HG03139 (cell line): ENCODE results near the gene CFTR.

Experiments used
- ATAC-seq: cut with Tn5 transposase; IDR thresholded peaks from one replicate; pipeline ENCODE4 v1.9.1; 2021; ENCODE audit not compliant: unreplicated experiment

CFTR gene

DNA sequence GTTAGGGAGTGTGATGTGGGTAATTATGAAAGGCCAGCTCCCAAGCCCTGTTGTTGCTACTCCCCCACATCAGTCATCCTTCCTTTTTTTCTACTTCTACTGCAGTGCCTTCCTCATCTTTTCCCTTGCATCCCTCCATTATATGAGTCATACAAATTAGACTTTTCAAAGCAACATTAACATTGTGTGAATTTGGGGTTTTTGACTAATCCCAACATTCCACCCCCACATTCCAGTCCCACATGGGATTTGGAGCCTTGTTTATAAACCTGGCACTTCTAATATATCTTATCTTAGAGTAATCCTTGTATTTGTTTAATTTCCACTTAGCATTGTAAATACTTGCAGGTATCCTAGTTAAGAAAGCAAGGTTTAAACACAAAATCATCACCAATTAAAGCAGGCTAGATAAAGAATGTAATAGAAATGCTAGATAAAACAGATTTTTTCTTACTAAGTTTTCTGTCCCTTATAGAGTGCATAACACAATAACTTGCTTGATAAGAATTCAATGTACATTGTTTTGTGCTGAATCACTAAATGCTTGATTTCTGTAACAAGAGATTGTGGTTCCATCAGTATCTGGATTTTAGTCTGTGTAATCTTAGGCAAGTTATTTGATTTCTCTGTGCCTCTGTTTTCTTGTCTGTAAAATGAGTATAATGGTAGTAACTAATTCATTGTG, 165.8 kb downstream of the CFTR start:
- no peak for ATAC-seq

DNA sequence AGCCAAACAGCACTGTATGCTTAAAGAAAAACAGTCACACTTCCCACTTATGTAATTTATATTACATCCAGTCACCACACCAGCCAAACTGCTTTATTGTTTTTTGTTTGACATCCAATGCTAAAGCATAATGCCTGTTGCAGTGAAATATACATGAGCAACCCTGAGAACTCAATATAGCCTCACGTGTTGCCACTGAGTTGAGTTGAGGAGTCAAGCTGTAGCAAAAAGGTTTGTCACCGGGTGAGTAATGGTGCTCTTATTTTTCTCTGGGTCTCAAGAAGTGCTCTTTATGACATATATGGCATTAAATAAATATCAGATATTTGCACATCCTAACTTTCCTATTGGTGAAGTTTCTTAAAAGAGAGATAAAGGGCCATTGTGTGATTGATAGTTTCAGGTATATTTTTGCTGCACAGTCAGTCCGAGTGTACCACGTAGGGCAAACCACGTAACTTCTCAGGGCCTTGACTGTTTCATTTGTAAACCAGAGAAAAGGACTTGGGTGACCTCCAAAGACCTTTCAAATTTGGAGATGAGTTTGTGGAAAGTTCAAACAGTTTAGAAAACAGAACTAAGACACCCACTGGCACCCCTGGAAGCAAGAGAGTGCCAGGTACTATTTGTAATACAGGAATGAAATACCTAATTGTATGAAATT, 168.5 kb downstream of the CFTR start:
- ATAC-seq = no peak

DNA sequence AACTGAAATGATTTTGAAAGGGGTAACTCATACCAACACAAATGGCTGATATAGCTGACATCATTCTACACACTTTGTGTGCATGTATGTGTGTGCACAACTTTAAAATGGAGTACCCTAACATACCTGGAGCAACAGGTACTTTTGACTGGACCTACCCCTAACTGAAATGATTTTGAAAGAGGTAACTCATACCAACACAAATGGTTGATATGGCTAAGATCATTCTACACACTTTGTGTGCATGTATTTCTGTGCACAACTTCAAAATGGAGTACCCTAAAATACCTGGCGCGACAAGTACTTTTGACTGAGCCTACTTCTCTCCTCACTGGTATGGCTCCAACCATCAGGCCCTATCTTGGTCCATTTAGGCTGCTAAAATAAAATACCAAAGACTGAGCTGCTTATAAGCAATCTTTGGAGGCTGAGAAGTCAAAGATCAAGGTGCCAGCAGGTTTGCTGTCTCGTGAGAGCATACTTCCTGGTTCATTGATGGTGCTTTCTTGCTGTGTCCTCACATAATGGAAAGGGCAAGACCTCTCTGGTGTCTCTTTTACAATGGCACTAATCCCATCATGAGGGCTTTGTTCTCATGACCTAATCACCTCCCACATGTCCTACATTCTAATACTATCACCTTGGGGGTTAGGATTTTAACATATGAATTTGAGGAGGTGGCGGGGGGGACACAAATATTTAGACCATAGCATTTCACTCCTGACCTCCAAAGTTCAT, 173.3 kb downstream of the CFTR start:
- ATAC-seq = no peak

DNA sequence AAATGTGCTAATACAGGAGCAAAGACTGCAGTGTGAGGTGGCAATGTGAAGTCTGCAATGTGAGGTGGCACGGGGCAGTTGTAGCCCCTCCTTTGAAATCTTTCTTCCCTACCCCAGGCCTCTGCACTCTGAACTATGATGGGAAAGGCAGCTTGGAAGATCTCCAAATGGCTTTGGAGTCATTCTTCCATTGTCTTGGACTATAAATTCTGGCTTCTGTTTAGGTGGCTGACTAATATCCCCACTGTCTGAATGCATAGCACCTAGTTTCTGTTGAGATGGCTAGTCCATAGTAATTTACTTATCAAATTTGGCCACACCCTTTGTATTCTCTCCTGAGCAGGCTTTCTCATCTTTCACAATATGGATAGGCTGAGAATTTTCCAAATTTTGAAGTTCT, 175.0 kb downstream of the CFTR start:
- ATAC-seq = no peak

DNA sequence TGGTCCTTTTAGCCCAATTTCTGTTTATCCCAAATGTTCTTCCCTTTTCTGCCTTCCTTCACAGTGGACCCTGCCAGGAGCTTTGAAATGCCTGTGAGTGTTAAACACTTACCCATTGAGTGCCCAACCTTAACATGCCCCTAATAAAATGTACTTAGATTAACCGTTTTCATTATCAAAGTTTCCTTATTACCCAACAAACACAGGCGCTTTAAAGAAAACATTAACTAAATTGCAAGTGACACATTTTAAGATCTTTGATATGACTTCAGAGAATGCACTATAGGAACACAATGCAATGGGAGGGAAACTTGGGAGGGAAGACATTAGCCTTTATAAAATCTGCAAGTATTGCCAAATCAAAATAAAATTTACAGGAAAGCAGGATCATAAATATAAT, 177.0 kb downstream of the CFTR start:
- ATAC-seq = no peak

DNA sequence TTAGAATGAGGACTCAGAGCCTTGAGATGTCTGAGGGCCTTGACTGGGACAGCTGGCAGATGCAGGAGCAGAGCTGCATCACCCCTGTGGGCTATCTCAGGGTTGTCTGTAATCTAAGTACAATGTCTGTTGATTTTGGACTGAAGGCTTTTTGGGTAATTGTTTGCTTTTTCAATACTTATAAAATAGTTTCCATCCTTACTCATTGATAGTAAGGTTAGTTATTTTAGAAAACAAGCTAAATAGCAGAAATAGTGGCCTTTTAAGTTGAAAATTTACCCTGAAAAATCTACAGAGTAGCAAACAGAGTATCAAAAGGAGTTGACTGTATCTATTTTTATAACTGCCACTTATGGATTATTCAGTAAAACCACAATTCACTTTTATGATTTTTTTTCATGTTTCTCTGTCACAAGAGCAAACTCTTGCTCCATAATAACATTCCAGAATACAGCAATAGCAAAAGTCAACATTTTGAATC, 179.7 kb downstream of the CFTR start:
- no peak for ATAC-seq

DNA sequence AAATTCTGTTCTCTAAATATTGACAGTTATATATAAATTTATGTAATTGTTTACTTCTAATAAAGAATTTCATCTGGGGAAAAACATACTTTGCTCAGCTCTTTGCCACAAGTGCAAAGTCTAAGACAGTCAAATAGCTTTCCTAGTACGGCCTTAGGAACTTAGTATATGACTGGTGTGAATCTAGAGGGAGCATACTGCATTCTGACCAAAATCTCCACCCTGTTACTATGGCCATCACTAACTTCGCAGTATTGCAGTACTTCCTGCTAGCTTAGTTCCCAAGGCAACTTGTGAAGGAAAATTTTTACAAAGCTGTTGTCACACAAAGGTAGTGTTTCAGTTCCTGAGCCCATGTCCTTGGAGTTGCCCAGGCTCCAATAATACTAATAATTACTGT, 181.5 kb downstream of the CFTR start:
- no peak for ATAC-seq

DNA sequence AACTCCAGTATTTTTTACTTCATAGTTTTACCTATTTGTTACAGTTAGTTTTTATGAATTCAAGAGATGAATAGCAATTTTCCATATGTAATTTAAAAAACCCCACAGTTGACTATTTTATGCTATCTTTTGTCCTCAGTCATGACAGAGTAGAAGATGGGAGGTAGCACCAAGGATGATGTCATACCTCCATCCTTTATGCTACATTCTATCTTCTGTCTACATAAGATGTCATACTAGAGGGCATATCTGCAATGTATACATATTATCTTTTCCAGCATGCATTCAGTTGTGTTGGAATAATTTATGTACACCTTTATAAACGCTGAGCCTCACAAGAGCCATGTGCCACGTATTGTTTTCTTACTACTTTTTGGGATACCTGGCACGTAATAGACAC, 184.2 kb downstream of the CFTR start:
- no peak for ATAC-seq

DNA sequence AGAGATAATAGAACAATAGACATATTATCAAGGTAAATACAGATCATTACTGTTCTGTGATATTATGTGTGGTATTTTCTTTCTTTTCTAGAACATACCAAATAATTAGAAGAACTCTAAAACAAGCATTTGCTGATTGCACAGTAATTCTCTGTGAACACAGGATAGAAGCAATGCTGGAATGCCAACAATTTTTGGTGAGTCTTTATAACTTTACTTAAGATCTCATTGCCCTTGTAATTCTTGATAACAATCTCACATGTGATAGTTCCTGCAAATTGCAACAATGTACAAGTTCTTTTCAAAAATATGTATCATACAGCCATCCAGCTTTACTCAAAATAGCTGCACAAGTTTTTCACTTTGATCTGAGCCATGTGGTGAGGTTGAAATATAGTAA, 185.5 kb downstream of the CFTR start:
- ATAC-seq = no peak

DNA sequence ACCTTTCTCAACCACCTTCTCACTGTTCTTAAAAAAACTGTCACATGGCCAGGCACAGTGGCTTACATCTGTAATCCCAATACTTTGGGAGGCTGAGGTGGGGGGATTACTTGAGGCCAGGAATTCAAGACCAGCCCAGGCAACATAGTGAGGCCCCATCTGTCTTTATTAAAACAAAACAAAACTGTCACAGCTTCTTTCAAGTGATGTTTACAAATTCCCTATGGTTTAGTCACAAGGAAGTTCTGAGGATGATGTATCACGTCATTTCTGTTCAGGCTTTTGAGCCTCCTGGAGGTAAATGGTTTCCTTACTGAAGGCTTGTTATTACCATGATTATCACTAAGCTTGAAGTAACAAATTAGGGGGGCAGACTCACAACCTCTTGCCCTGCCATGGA, 186.2 kb downstream of the CFTR start:
- no peak for ATAC-seq

DNA sequence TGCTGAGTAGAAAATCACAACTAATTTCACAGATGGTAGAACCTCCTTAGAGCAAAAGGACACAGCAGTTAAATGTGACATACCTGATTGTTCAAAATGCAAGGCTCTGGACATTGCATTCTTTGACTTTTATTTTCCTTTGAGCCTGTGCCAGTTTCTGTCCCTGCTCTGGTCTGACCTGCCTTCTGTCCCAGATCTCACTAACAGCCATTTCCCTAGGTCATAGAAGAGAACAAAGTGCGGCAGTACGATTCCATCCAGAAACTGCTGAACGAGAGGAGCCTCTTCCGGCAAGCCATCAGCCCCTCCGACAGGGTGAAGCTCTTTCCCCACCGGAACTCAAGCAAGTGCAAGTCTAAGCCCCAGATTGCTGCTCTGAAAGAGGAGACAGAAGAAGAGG, 186.9 kb downstream of the CFTR start:
- ATAC-seq = no peak

DNA sequence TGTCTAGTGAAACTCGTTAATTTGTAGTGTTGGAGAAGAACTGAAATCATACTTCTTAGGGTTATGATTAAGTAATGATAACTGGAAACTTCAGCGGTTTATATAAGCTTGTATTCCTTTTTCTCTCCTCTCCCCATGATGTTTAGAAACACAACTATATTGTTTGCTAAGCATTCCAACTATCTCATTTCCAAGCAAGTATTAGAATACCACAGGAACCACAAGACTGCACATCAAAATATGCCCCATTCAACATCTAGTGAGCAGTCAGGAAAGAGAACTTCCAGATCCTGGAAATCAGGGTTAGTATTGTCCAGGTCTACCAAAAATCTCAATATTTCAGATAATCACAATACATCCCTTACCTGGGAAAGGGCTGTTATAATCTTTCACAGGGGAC, 187.6 kb downstream of the CFTR start:
- ATAC-seq = no peak

DNA sequence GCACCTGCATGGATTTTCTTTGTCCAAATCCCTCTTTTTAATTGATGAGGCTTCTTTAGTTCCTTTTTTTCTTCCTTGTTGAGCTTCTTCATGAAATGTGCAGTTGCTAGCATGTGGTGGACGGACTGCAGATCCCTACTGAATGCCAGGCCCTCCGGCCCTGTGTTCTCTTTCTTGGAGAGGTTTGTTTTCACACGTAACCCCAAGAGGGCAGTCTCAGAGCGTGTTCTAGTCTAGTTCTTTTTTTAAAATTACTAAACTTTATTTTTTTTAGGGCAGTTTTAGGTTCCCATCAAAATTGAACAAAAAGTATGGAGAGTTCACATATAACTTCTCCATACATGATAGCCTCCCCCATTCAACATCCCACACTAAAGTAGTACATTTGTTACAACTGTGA, 190.0 kb downstream of the CFTR start:
- no peak for ATAC-seq

DNA sequence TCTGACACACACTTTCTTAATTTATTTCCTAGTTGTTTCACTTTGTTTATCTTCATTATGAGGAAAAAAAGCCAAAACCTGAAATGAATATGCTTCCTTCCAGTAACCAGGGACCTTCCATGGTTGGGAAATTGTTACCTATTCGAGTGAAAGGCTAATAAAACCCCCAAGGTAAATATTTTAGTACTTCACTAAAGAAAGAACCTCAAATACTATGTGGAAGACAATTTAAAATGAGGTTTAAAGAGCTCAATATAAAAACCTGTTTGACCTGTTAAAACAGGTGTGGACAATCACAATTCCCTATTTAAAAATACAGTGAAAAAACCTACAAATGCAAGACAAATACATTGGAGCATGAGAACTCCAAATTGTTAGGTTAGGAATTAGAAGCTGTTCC, 192.6 kb downstream of the CFTR start:
- no peak for ATAC-seq

DNA sequence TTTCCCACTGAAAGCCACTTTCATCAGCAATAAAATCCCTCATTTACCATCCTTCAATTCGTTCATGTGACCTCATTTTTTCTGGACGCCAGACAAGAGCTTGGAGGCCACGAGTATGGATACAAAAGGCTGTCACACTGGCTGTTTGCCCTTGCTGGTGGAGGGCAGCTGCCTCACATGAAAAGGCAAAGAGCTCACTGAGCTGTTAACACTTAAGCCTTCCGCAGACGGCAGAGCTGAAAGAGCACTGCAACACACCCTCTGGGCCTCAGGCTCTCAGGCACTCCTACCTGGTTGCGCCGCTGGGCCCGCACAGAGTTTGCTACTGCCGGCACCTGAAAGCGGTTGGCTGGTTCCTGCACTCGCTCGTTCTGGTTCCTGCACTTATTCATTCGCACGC, 193.5 kb downstream of the CFTR start:
- ATAC-seq = no peak

DNA sequence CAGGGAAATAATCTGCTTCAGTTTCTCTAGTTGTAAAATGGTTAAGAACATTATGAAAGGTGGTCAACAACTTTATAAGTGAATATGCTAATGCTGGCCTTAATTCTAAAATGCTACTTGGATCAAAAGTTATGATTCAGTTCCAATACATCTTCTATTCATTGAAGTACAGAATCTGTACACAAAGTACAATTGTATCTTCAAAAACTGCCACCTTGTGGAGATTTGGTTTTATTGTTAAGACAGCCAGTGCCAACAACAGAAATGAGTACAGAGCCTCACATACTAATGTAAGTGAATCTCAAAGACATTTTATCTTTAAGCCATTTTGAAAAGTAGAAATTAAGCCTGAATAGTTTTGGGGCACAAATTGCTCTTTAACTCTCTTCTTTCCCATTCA, 194.0 kb downstream of the CFTR start:
- no peak for ATAC-seq

DNA sequence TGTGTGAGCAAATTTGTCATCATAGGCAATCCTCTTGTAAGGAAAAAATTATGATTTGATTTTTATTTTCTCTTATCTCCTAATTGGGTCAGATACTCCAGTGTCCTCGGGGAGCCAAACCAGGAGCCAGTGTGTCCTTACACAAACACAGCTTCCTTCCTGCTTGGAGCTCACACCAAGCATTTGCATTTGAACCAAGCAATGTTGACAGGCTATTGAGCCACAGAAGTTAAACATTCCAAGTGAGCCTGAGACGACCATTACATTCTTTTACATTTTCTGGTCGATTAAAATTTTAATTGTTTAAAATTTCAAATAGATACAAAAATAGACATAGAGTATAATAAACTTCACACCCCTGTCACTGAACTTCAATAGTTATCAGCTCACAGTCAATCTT, 194.8 kb downstream of the CFTR start:
- no peak for ATAC-seq

DNA sequence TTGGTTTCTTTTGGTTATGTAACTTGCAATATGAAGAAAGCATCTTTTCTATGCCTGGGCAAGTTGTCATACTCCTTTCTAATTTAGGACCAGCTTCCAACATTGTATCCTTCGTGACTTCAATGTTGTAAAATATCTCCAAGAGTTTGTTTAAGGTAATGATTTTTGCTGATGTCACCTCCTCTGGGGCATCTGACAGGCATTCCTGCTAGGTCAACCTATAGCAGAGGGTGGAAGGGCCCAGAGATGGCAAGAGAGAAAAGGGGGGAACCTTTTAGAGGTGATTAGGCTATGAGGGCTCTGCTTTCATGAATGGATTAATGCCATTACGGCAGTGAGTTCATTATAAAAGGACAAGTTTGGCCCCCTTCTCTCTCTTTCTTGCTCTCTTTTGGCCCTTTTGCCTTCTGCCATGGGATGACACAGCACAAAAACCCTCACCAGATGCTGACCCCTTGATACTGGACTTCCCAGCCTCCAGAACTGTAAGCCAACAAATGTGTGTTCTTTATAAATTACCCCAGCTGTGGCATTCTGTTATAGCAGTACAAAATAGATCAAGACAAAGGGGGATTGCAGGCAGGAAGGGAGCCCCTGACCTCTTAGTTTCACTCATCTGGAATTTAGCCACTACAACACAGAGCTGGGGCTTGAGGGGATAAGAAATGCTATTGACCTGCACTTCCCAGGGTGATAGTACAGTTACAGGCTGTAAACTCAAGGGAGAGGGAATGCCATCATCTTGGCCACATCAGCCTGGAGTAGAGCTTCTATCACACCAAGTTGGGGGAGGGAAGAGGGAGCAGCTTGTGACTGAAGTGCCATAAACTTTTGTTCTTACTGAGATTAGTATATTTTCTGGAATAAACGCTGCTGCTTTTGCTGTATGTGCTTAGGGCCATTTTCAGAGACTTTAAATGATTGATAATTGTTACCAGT, 195.9 kb downstream of the CFTR start:
- no peak for ATAC-seq

DNA sequence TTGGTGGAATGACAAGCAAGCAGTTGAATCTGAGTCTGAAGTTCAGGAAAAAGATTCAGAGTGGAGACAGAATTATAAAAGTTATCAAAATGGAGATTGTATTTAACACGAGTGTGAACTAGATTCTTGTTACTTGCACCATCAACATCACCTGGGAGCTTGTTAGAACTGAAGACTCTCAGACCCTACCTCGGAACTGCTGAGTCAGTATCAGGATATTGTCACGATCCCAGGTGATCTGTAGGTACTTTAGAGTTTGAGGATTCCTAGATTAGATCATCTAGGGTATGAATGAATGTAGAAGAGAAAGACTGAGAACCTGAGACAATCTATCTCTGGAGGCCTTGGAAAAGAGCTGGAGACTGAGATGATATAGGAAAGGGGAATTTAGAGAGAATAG, 199.3 kb downstream of the CFTR start:
- no peak for ATAC-seq

DNA sequence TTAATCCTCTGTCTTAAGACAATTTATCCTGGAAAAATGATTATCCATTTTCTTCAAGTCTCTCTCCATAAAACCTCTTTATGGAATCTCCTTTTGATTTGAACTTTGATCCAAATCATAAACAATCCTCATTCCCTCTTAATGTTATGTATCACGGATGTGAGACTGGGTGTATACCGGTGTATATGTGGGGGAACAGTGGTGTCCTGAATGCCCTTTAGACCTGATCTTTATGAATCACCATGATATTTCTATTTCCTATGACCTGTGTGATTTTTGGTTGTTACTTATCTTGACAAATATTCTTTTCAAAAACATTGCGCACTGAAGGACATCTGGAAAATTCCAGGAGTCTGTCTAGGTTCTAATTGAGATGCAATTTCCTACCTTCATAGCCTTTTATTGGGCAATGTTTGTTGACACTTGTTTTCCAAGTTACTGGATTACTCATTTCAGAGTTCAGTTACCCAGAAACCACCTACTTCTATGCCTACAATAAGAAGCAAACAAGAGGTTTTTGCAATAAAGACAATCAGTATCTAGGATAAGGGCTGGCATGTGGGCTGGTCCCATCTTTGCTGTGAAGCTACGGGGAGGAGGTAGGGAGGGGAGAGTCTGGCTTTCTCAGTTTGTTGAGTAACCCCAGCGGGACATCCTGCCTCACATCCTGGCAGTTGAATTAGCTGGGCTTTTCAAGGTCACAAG, 203.0 kb downstream of the CFTR start:
- ATAC-seq = no peak
